HepG2 (cell line): Measurements from ENCODE around the gene GLDC. TPM values are rescaled to one million over a fixed set of nuclear protein-coding genes. Genes with fewer than 3 reads are reported as not detected.
A peak's percentile ranks its signal among the peaks of the same experiment; 100 is the strongest.

Source experiments
- AKAP8 ChIP-seq: sonication (generic); formaldehyde crosslinking; IDR thresholded peaks from 2 replicates; pipeline ENCODE4 v1.5.1; 2020; ENCODE audit warnings: mild to moderate bottlenecking, missing genetic modification reagents
- ATF6 ChIP-seq: sonication (generic); formaldehyde crosslinking; conservative IDR thresholded peaks from 2 replicates; pipeline ENCODE4 v1.4.0; 2020; ENCODE audit warnings: missing genetic modification reagents
- ERF ChIP-seq: IDR thresholded peaks from 2 replicates; pipeline ENCODE4 v1.6.1; 2018; ENCODE audit warnings: missing biosample characterization, missing genetic modification reagents
- ISL2 ChIP-seq: sonication (generic); formaldehyde crosslinking; IDR thresholded peaks from 2 replicates; pipeline ENCODE4 v1.5.0; 2020; ENCODE audit warnings: missing genetic modification reagents
- NCOR1 ChIP-seq: fragments of 200-600 bp; sonication (generic); IDR thresholded peaks from 2 replicates; pipeline ENCODE4 v1.7.0; 2017; ENCODE audit warnings: antibody characterized with exemption, low read length, borderline replicate concordance
- NR2F2 ChIP-seq: IDR thresholded peaks from 2 replicates; pipeline ENCODE4 v1.6.1; 2012; ENCODE audit warnings: low read depth, inconsistent platforms, borderline replicate concordance
- PAF1 ChIP-seq: IDR thresholded peaks from 2 replicates; pipeline ENCODE4 v1.6.1; 2016; ENCODE audit warnings: missing genetic modification reagents, missing compliant biosample characterization
- PHF5A ChIP-seq: IDR thresholded peaks from one replicate; pipeline ENCODE4 v1.6.1; 2018; ENCODE audit warnings: low read depth, missing genetic modification reagents; ENCODE audit not compliant: unreplicated experiment
- RCOR2 ChIP-seq: IDR thresholded peaks from 2 replicates; pipeline ENCODE4 v1.6.1; 2016; ENCODE audit warnings: missing biosample characterization, missing genetic modification reagents
- SOX5 ChIP-seq: IDR thresholded peaks from 2 replicates; pipeline ENCODE4 v1.6.1; 2016; ENCODE audit warnings: borderline replicate concordance
- TBL1XR1 ChIP-seq: fragments of 150-350 bp; IDR thresholded peaks from 2 replicates; pipeline ENCODE4 v1.6.1; 2014; ENCODE audit warnings: borderline replicate concordance, low read length; ENCODE audit not compliant: partially characterized antibody
- TFDP2 ChIP-seq: sonication (generic); formaldehyde crosslinking; IDR thresholded peaks from 2 replicates; pipeline ENCODE4 v1.4.0; 2020; ENCODE audit warnings: missing genetic modification reagents
- ZBTB34 ChIP-seq: sonication (generic); formaldehyde crosslinking; IDR thresholded peaks from 2 replicates; pipeline ENCODE4 v1.8.0; 2022; ENCODE audit warnings: mild to moderate bottlenecking, missing genetic modification reagents
- ZBTB7A ChIP-seq: sonication (generic); formaldehyde crosslinking; IDR thresholded peaks from 2 replicates; pipeline ENCODE4 v1.8.0; 2022; ENCODE audit warnings: mild to moderate bottlenecking, missing genetic modification reagents
- ZC3H13 ChIP-seq: sonication (generic); formaldehyde crosslinking; IDR thresholded peaks from 2 replicates; pipeline ENCODE4 v1.8.1; 2023; ENCODE audit warnings: mild to moderate bottlenecking, missing genetic modification reagents, moderate library complexity
- ZFP41 ChIP-seq: sonication (generic); formaldehyde crosslinking; IDR thresholded peaks from 2 replicates; pipeline ENCODE4 v1.4.0; 2020; ENCODE audit warnings: mild to moderate bottlenecking, missing genetic modification reagents, borderline replicate concordance
- ZNF251 ChIP-seq: sonication (generic); formaldehyde crosslinking; IDR thresholded peaks from 2 replicates; pipeline ENCODE4 v1.9.0; 2021; ENCODE audit warnings: mild to moderate bottlenecking, missing genetic modification reagents
- polyA plus RNA-seq, 8 experiments: library from polyadenylated mRNA; depleted of rRNA in 3 of 8; stranded (reverse) in 7 of 8; unstranded in 1 of 8; fragments of >200 nt; fragmentation: Illumina TruSeq in 4 of 8; extraction: Trizol in 4 of 8; gene quantifications; 2 replicates each; pipeline versions ENCODE4 v1.2.1 to v1.2.3, GENCODE V29; 2011 to 2016; ENCODE audit warnings: low read depth in 4 of 8, missing spikeins in 1 of 8, mixed read lengths in 1 of 8; ENCODE audit not compliant: insufficient read depth in 1 of 8
- total RNA-seq, 5 experiments: library from RNA; depleted of rRNA; stranded (reverse); fragments of >200 nt; fragmentation: Illumina TruSeq; extraction: Trizol; gene quantifications; 2 replicates each; pipeline ENCODE4 v1.2.3, GENCODE V29; 2016; ENCODE audit warnings: low read depth in 1 of 5
- TF ChIP-seq, protein P1 (sequence below): sonication (generic); formaldehyde crosslinking; conservative IDR thresholded peaks from 2 replicates; pipeline ENCODE4 v1.8.0; 2022; ENCODE audit warnings: mild to moderate bottlenecking, moderate library complexity, missing genetic modification reagents
- TF ChIP-seq, protein P2 (sequence below): sonication (generic); formaldehyde crosslinking; IDR thresholded peaks from 2 replicates; pipeline ENCODE4 v1.9.0; 2021; ENCODE audit warnings: missing genetic modification reagents, borderline replicate concordance
- TF ChIP-seq, protein P3 (sequence below): sonication (generic); formaldehyde crosslinking; IDR thresholded peaks from 2 replicates; pipeline ENCODE4 v1.5.1; 2020; ENCODE audit warnings: missing genetic modification reagents, mild to moderate bottlenecking, borderline replicate concordance

The GLDC gene
- total and polyA plus RNA-seq, 2 of the 13 experiments (the other 11 are each of a cell fraction or from before 2014, with no cell fraction given), result 59.3 to 115 TPM

GRCh38 chr9:6590772-6591384 lies 54.7 kb downstream of the GLDC start (continued):
- TF ChIP-seq, protein P1, sequence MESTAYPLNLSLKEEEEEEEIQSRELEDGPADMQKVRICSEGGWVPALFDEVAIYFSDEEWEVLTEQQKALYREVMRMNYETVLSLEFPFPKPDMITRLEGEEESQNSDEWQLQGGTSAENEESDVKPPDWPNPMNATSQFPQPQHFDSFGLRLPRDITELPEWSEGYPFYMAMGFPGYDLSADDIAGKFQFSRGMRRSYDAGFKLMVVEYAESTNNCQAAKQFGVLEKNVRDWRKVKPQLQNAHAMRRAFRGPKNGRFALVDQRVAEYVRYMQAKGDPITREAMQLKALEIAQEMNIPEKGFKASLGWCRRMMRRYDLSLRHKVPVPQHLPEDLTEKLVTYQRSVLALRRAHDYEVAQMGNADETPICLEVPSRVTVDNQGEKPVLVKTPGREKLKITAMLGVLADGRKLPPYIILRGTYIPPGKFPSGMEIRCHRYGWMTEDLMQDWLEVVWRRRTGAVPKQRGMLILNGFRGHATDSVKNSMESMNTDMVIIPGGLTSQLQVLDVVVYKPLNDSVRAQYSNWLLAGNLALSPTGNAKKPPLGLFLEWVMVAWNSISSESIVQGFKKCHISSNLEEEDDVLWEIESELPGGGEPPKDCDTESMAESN (CRISPR knock-in tag), result no peak
- TF ChIP-seq, protein P2, sequence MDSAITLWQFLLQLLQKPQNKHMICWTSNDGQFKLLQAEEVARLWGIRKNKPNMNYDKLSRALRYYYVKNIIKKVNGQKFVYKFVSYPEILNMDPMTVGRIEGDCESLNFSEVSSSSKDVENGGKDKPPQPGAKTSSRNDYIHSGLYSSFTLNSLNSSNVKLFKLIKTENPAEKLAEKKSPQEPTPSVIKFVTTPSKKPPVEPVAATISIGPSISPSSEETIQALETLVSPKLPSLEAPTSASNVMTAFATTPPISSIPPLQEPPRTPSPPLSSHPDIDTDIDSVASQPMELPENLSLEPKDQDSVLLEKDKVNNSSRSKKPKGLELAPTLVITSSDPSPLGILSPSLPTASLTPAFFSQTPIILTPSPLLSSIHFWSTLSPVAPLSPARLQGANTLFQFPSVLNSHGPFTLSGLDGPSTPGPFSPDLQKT, result no peak
- TF ChIP-seq SOX5 (CRISPR knock-in tag), result peak; percentile 93
- TF ChIP-seq PAF1 (CRISPR knock-in tag), result no peak
- no peak for TF ChIP-seq ATF6 (CRISPR knock-in tag)
- TF ChIP-seq NCOR1, result peak; percentile 87; the same call in 1 of the 2 replicates
- no peak for TF ChIP-seq ZFP41 (CRISPR knock-in tag)
- no peak for TF ChIP-seq TFDP2
- peak; percentile 69; the same call in 1 of the 2 replicates for TF ChIP-seq ZBTB34 (CRISPR knock-in tag)
- TF ChIP-seq PHF5A (CRISPR knock-in tag), result peak; percentile 31
- peak; percentile 100 for TF ChIP-seq ISL2 (CRISPR knock-in tag)
- no peak for TF ChIP-seq ZNF251 (CRISPR knock-in tag)
- TF ChIP-seq ERF (CRISPR knock-in tag), result peak; percentile 81; the same call in 1 of the 2 replicates
- no peak for TF ChIP-seq ZBTB7A
- peak; percentile 93 for TF ChIP-seq RCOR2
- peak; percentile 67; the same call in 1 of the 2 replicates for TF ChIP-seq AKAP8 (CRISPR knock-in tag)
- peak; percentile 95 for TF ChIP-seq NR2F2
- peak; percentile 14 for TF ChIP-seq TBL1XR1
- TF ChIP-seq, protein P3, sequence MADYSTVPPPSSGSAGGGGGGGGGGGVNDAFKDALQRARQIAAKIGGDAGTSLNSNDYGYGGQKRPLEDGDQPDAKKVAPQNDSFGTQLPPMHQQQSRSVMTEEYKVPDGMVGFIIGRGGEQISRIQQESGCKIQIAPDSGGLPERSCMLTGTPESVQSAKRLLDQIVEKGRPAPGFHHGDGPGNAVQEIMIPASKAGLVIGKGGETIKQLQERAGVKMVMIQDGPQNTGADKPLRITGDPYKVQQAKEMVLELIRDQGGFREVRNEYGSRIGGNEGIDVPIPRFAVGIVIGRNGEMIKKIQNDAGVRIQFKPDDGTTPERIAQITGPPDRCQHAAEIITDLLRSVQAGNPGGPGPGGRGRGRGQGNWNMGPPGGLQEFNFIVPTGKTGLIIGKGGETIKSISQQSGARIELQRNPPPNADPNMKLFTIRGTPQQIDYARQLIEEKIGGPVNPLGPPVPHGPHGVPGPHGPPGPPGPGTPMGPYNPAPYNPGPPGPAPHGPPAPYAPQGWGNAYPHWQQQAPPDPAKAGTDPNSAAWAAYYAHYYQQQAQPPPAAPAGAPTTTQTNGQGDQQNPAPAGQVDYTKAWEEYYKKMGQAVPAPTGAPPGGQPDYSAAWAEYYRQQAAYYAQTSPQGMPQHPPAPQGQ (CRISPR knock-in tag), result no peak
- TF ChIP-seq ZC3H13 (CRISPR knock-in tag), result no peak
